Smooth muscle cell (in vitro differentiated cells): ENCODE data around the gene HIGD1C. TPM values are rescaled to one million over a fixed set of nuclear protein-coding genes. Genes with fewer than 3 reads are reported as not detected.

Experiments used
- DNase-seq: peaks from one replicate; lab custom pipeline; 2025; ENCODE audit not compliant: unreplicated experiment; lab: John Stamatoyannopoulos, UW
- H2AFZ ChIP-seq: fragments of 200-600 bp; sonication (generic); 2 replicates; pipeline ENCODE4 v1.6.0; 2016; ENCODE audit warnings: antibody characterized with exemption, low read depth, mild to moderate bottlenecking
- H3F3A ChIP-seq: fragments of 200-600 bp; sonication (generic); 2 replicates; pipeline ENCODE4 v1.6.0; 2017; ENCODE audit warnings: antibody characterized with exemption, low read depth
- H3K27ac ChIP-seq: fragments of 200-600 bp; sonication (generic); 2 replicates; pipeline ENCODE4 v1.5.1; 2016; ENCODE audit warnings: low read depth, mild to moderate bottlenecking
- H3K27me3 ChIP-seq: fragments of 200-600 bp; sonication (generic); 2 replicates; pipeline ENCODE4 v1.6.1; 2016; ENCODE audit warnings: low read depth, mild to moderate bottlenecking
- H3K36me3 ChIP-seq: fragments of 200-600 bp; sonication (generic); 2 replicates; pipeline ENCODE4 v1.5.1; 2016; ENCODE audit warnings: low read depth
- H3K4me1 ChIP-seq: fragments of 200-600 bp; sonication (generic); 2 replicates; pipeline ENCODE4 v1.5.1; 2016; ENCODE audit warnings: low read depth
- H3K4me2 ChIP-seq: fragments of 200-600 bp; sonication (generic); 2 replicates; pipeline ENCODE4 v1.6.0; 2016; ENCODE audit warnings: mild to moderate bottlenecking
- H3K4me3 ChIP-seq: fragments of 200-600 bp; sonication (generic); 2 replicates; pipeline ENCODE4 v1.5.1; 2016; ENCODE audit warnings: mild to moderate bottlenecking
- H3K79me2 ChIP-seq: fragments of 200-600 bp; sonication (generic); 2 replicates; pipeline ENCODE4 v1.6.0; 2016; ENCODE audit warnings: low read depth, mild to moderate bottlenecking
- H3K9ac ChIP-seq: fragments of 200-600 bp; sonication (generic); 2 replicates; pipeline ENCODE4 v1.6.0; 2016; ENCODE audit warnings: low read depth
- H3K9me3 ChIP-seq: fragments of 200-600 bp; sonication (generic); replicated peaks from 2 replicates; pipeline ENCODE4 v1.5.1; 2016; ENCODE audit warnings: low read depth
- H4K20me1 ChIP-seq: fragments of 200-600 bp; sonication (generic); 2 replicates; pipeline ENCODE4 v1.6.0; 2016; ENCODE audit warnings: low read depth
- WGBS: methylation state at CpG from one replicate; pipeline ENCODE4 v1.1.7; 2016; ENCODE audit warnings: low lambda C conversion rate; 5-methylcytosine and 5-hydroxymethylcytosine counted together
- polyA plus RNA-seq: library from polyadenylated mRNA; unstranded; fragments of >200 nt; fragmentation: Nextera tagmentation; extraction: Ambion mirVana; gene quantifications from 2 replicates; pipeline ENCODE4 v1.2.1, GENCODE V29; 2016
- total RNA-seq: library from RNA; depleted of rRNA; stranded (reverse); fragments of >200 nt; gene quantifications from 2 replicates; pipeline ENCODE4 v1.2.3, GENCODE V29; 2014
- TF ChIP-seq, protein P1 (sequence below): fragments of 200-600 bp; sonication (generic); IDR thresholded peaks from 2 replicates; pipeline ENCODE4 v1.5.1; 2017; ENCODE audit warnings: borderline replicate concordance, mild to moderate bottlenecking, antibody characterized with exemption; ENCODE audit not compliant: insufficient read depth, poor library complexity, severe bottlenecking

Gene HIGD1C
- total and polyA plus RNA-seq, 2 experiments from 2014 or later = not detected

DNA sequence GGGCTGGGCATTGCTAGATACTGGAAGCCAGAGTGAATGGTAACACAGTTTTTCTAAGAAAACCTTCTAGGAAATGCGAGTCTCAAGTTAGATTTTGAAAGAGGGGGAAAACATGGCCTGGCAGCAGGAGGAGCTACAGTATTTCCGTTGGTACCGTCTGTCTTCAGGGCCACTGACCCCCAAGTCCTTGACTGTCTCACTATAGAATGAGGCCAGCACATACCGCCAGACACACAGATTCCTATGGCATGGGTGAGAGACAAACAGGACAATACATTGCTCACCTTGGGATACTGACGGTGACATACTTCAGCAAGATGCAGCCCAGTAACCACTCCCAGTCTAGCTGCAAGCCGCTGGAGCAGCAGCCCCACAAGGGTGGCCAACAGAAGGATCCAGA lies 52.2 kb downstream of the HIGD1C start:
- H3K79me2 ChIP-seq = peaks cover 18% of the 10 kb centered on the region
- H3K4me3 ChIP-seq = no peak overlapping the region
- peaks cover 13% of the 10 kb centered on the region for H4K20me1 ChIP-seq
- H3K9me3 ChIP-seq = no peaks in the 10 kb centered on the region
- no peak overlapping the region for H3K9ac ChIP-seq
- peaks cover 6% of the 10 kb centered on the region for H3K36me3 ChIP-seq
- H3K27me3 ChIP-seq = no peaks in the 10 kb centered on the region
- peak overlapping the region; percentile 49 for H3K27ac ChIP-seq
- TF ChIP-seq, protein P1, sequence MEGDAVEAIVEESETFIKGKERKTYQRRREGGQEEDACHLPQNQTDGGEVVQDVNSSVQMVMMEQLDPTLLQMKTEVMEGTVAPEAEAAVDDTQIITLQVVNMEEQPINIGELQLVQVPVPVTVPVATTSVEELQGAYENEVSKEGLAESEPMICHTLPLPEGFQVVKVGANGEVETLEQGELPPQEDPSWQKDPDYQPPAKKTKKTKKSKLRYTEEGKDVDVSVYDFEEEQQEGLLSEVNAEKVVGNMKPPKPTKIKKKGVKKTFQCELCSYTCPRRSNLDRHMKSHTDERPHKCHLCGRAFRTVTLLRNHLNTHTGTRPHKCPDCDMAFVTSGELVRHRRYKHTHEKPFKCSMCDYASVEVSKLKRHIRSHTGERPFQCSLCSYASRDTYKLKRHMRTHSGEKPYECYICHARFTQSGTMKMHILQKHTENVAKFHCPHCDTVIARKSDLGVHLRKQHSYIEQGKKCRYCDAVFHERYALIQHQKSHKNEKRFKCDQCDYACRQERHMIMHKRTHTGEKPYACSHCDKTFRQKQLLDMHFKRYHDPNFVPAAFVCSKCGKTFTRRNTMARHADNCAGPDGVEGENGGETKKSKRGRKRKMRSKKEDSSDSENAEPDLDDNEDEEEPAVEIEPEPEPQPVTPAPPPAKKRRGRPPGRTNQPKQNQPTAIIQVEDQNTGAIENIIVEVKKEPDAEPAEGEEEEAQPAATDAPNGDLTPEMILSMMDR = no peak
- no peaks in the 10 kb centered on the region for H3F3A ChIP-seq
- DNase-seq = no peak
- no peak overlapping the region for H2AFZ ChIP-seq
- H3K4me2 ChIP-seq = no peak overlapping the region
- no peaks in the 10 kb centered on the region for H3K4me1 ChIP-seq
- WGBS = 88% methylated on average over 6 of the region's 6 CpGs

DNA sequence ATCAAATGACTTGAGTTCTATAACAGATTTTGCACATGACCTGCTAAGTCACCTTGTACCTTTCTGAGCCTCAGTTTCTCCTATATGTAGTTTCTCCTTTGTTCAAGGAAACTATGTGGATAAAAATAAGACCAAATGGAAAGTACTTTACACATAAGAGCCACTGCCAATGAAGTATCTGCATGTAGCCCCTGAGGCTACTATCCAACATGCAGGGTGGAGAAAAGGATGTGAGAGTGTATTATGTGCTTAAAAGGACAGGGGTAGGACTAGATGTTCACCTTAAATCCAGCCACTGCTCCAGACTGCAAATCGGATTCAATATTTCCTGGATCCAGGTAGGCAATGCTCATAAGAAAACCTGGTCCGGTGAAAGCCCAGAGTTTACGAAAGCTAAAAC lies 52.7 kb downstream of the HIGD1C start:
- no peak overlapping the region for H2AFZ ChIP-seq
- no peak for DNase-seq
- TF ChIP-seq, protein P1 = no peak
- H3K27me3 ChIP-seq = no peaks in the 10 kb centered on the region
- H3K36me3 ChIP-seq = peaks cover 6% of the 10 kb centered on the region
- H4K20me1 ChIP-seq = peaks cover 18% of the 10 kb centered on the region
- H3K4me3 ChIP-seq = no peak overlapping the region
- H3K9me3 ChIP-seq = no peaks in the 10 kb centered on the region
- no peak overlapping the region for H3K4me2 ChIP-seq
- peak overlapping the region; percentile 49 for H3K27ac ChIP-seq
- 94% methylated on average over 3 of the region's 3 CpGs for WGBS
- H3K79me2 ChIP-seq = peaks cover 18% of the 10 kb centered on the region
- no peak overlapping the region for H3K9ac ChIP-seq
- no peaks in the 10 kb centered on the region for H3F3A ChIP-seq
- no peaks in the 10 kb centered on the region for H3K4me1 ChIP-seq

DNA sequence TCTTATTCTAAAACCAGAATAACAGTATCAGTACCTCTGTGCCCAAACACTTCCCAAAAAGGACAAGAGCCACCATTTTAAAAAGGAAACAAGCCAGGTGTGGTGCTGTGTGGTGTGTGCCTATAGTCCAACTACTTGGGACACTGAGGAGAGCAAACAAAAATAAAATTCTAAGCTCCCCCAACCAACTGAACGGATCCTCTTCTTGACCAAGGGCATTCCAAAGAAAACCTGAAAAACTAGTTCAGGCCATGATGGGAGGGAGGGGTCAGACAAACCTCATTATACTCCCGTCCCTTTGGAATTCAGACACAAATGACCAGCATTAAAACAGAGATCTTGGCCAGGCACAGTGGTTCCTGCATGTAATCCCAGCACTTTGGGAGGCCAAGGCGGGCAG lies 53.3 kb downstream of the HIGD1C start:
- H3K27ac ChIP-seq = peak overlapping the region; percentile 49

More for the DNA sequence above, 53.3 kb downstream of the HIGD1C start:
- 44% methylated on average over 3 of the region's 3 CpGs for WGBS
- Histone ChIP-seq H3K4me3 (no peak overlapping the region), H2AFZ (no peak overlapping the region), H3K79me2 (peaks cover 24% of the 10 kb centered on the region), H3K4me1 (no peaks in the 10 kb centered on the region), H3K4me2 (no peak overlapping the region), H3F3A (no peaks in the 10 kb centered on the region), H3K27me3 (no peaks in the 10 kb centered on the region), H3K9me3 (no peaks in the 10 kb centered on the region), H4K20me1 (peaks cover 25% of the 10 kb centered on the region), H3K36me3 (peaks cover 6% of the 10 kb centered on the region), H3K9ac (no peak overlapping the region)
- DNase-seq = no peak
- TF ChIP-seq, protein P1 = no peak
